ENCODE measurements around the gene CHPF2.

Gene CHPF2

GRCh38 chr7:151235091-151235787 is 3.0 kb downstream of the CHPF2 start:
- DNase-seq (ENCODE audit: low spot score): no peak

GRCh38 chr7:151236406-151236805 is 4.1 kb downstream of the CHPF2 start:
- no peak for DNase-seq (ENCODE audit: low spot score)

- DNase-seq (ENCODE audit: low spot score): no peak
These were observed 5.2 kb downstream of the CHPF2 start for GRCh38 chr7:151237244-151238189.

GRCh38 chr7:151238190-151238810 is 6.0 kb downstream of the CHPF2 start:
- no peak for DNase-seq (ENCODE audit: low spot score)

- DNase-seq (ENCODE audit: low spot score): no peak
These were observed 6.9 kb downstream of the CHPF2 start for GRCh38 chr7:151238924-151239836.

GRCh38 chr7:151239837-151240459 is 7.7 kb downstream of the CHPF2 start:
- no peak for DNase-seq (ENCODE audit: low spot score)

- no peak for DNase-seq (ENCODE audit: low spot score)
These were observed 8.3 kb downstream of the CHPF2 start for GRCh38 chr7:151240536-151240935.

- DNase-seq (ENCODE audit: low spot score): no peak
These were observed 8.9 kb downstream of the CHPF2 start for GRCh38 chr7:151240942-151241754.

- no peak for DNase-seq (ENCODE audit: low spot score)
These were observed 9.4 kb downstream of the CHPF2 start for GRCh38 chr7:151241755-151242096.

GRCh38 chr7:151242159-151243044 is 10.1 kb downstream of the CHPF2 start:
- no peak for DNase-seq (ENCODE audit: low spot score)

- no peak for DNase-seq (ENCODE audit: low spot score)
These were observed 10.7 kb downstream of the CHPF2 start for GRCh38 chr7:151243045-151243349.

- no peak for DNase-seq (ENCODE audit: low spot score)
These were observed 11.3 kb downstream of the CHPF2 start for GRCh38 chr7:151243408-151244195.

- DNase-seq (ENCODE audit: low spot score): peak; percentile 81
These were observed 12.0 kb downstream of the CHPF2 start for GRCh38 chr7:151244196-151244840.

- no peak for DNase-seq (ENCODE audit: low spot score)
These were observed 12.6 kb downstream of the CHPF2 start for GRCh38 chr7:151244841-151245346.

GRCh38 chr7:151245360-151246101 is 13.2 kb downstream of the CHPF2 start:
- DNase-seq (ENCODE audit: low spot score): peak; percentile 90

- DNase-seq (ENCODE audit: low spot score): peak; percentile 50
These were observed 14.0 kb downstream of the CHPF2 start for GRCh38 chr7:151246102-151246850.

All from GM03348 (cell line).